ENCODE measurements around the gene RTTN.
"Not testable (repeated sequence)": the region's sequence is repeated elsewhere in the genome, so short reads cannot be mapped to it uniquely, and the experiment has no call there.

GRCh38 chr18:70236921-70237320 lies 31.4 kb upstream of the RTTN start:
- not testable (repeated sequence) for TF ChIP-seq POLR2A, CTCF (IDR thresholded peaks at IDR 0.05)

Measured in testis (tissue), 2 donors.